NB4 (cell line): ENCODE data around the gene TMEM107.

Experiments used
- DNase-seq: peaks from one replicate; pipeline ENCODE4 v3.0.0; 2010; ENCODE audit warnings: low read depth
- H3K4me3 ChIP-seq: one replicate; pipeline ENCODE4 v1.5.1; 2011; ENCODE audit warnings: mild to moderate bottlenecking, low read depth, low read length, moderate library complexity
- CTCF ChIP-seq: IDR thresholded peaks from one replicate; pipeline ENCODE4 v1.5.1; 2012; ENCODE audit warnings: low read depth, low read length
- MYC ChIP-seq: IDR thresholded peaks from 2 replicates; pipeline ENCODE4 v1.6.1; 2011; ENCODE audit warnings: low read depth, low read length
- POLR2A ChIP-seq: IDR thresholded peaks from 2 replicates; pipeline ENCODE4 v1.6.1; 2011; ENCODE audit warnings: mild to moderate bottlenecking; ENCODE audit not compliant: insufficient read length; ENCODE audit errors: extremely low read depth
- TF ChIP-seq, protein P1 (sequence below): IDR thresholded peaks from 2 replicates; pipeline ENCODE4 v1.6.1; 2011; ENCODE audit warnings: low read depth, low read length

The TMEM107 gene

GRCh38 chr17:8125154-8125946 is 50.8 kb downstream of the TMEM107 start:
- peak; percentile 67 for DNase-seq
- TF ChIP-seq POLR2A (no peak), MYC (0 out of 2 replicates have a peak, but pooled peaks have one; percentile 25), CTCF (no peak)
- TF ChIP-seq, protein P1, sequence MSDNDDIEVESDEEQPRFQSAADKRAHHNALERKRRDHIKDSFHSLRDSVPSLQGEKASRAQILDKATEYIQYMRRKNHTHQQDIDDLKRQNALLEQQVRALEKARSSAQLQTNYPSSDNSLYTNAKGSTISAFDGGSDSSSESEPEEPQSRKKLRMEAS: peak; percentile 24; the same call in 1 of the 2 replicates

DNA sequence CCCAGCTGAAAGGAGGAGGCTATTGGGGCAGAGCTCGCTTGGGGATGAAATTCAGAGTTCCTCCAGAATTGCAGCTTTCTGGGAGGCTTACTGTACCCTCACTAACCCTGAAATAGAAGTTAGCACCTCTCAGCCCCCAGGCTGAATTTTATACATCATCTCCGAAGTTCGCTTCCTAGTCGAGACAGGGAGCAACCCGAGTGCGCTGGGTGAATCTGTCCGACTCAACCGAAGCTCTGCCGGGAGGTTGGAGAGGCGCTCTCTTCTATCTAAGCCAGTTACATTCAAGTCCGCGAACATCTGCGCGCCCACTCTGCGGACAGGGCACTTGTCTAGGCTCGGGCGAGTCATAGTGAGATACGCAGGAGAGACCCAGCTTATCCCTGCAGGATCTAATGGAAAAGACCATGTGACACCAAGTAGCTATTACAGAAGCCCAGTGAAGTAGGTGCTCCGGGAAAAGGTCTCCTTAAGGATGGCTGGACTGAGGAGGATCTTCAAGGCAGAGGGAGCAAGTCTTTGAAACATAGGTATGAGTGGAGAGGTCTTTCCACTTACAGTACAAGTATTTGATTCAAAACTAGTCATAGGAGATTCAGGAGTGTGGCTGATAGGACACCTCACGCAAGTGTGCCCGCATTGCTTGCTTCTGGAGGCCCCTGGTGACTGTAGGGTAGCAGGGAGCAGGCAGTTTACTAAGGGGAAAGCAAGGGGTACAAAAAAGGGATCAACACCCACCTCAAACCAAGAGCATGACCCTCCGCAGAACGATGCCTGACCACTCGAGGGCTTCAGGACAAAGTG is 51.6 kb downstream of the TMEM107 start:
- H3K4me3 ChIP-seq: no peak overlapping the region
- DNase-seq: peak; percentile 9
- TF ChIP-seq CTCF: no peak

More at GRCh38 chr17:8125154-8125946, 50.8 kb downstream of the TMEM107 start:
- peak overlapping the region; percentile 58 for H3K4me3 ChIP-seq

DNA sequence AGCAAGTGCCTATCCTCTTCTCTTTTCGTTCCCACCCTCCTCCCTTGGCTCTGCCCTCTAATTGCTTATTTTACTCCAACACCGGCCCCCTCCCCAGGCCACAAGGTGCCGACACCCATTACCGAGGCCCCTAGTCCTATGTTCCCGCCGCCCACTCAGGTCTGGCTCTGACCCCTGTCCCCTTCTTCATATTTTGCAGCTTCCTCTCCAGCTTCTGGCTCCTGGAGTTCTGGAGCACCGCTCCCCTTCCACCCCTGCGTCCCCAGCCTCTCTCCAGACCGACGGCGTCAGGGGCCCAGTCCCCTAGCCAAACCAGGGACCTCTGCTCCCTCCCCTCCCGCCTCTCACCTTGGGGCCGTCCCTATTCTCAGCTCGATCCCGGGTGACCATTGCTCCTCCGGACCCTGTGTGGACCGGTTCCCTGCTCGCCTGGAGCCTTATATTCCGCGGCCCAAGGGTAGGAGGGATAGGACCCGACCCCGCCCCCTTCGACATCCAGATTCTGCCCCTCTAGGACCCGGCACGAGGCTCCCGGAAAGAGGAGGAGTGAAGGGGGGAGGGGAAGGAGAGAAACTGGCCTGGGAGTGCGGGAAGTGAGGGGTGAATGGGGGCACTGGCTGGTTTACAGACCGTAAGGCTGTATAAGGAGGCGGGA is 52.4 kb downstream of the TMEM107 start, which contains the start of gene HES7:
TSS of gene HES7 (minus strand) at position 412 of the 655 bp plus-strand sequence. CDS start at position 390, 22 bp downstream.
- DNase-seq: peak; percentile 14
- TF ChIP-seq POLR2A (no peak), MYC (no peak), CTCF (no peak)
- TF ChIP-seq, protein P1: no peak
- no peak within 1 kb of the TSS for H3K4me3 ChIP-seq

DNA sequence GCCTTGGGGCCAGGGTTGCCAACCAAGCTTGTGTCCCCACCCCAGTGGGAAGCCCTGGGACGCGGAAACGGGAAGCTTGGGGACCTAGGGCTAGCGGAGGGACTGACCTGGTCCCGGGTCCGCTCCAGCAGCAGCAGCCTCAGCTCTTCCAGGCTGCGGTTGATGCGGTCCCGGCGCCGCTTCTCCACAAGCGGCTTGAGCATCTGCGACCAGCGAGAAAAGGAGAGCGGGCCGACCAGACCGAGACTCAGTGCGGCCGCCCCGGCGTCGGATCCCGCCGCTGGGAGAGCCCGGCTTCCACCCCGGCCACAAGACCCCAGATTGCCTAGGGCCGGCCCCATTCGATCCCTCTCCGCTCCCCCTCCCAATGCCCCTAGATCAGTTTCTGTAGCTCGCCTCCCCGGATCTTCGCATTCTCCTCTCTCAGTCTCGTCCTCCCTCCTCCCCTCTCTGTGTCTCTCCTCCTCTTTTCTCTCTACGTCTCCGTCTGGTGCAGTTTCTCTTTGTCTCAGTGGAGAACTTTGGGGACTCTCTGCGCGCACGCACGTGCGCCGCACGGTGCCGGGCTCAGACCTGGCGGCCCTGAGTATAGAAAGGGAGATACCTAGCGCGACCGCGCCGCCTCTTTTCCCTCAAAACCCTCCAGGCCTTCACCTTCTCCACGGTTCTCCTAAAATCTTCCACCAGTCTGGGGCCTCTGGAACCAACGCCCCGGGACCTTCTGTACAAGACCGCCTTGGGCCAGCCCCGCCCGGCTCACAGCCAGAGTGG is 53.1 kb downstream of the TMEM107 start:
- no peak for TF ChIP-seq POLR2A
- TF ChIP-seq, protein P1: peak; percentile 61
- TF ChIP-seq CTCF: no peak
- H3K4me3 ChIP-seq: no peak overlapping the region
- peak; percentile 36 for DNase-seq
